IPS-18a (cell line): ENCODE measurements around the gene SYT7.
A peak's percentile ranks its signal among the peaks of the same experiment; 100 is the strongest.

Source experiments
- H3K27ac ChIP-seq: one replicate; pipeline ENCODE4 v1.5.1; 2013; ENCODE audit warnings: low read length
- H3K27me3 ChIP-seq: one replicate; pipeline ENCODE4 v1.6.1; 2013; ENCODE audit warnings: mild to moderate bottlenecking, low read length; ENCODE audit not compliant: control insufficient read depth, insufficient read depth
- H3K36me3 ChIP-seq: one replicate; pipeline ENCODE4 v1.6.1; 2013; ENCODE audit warnings: low read depth, low read length; ENCODE audit not compliant: control insufficient read depth
- H3K4me1 ChIP-seq: one replicate; pipeline ENCODE4 v1.6.1; 2013; ENCODE audit warnings: low read depth, low read length; ENCODE audit not compliant: control insufficient read depth
- H3K4me3 ChIP-seq: one replicate; pipeline ENCODE4 v1.5.1; 2013; ENCODE audit warnings: low read length
- H3K9ac ChIP-seq: one replicate; pipeline ENCODE4 v1.6.1; 2013; ENCODE audit warnings: mild to moderate bottlenecking, low read length, moderate library complexity
- H3K9me3 ChIP-seq: one replicate; pipeline ENCODE4 v1.6.1; 2013; ENCODE audit warnings: low read depth, low read length; ENCODE audit not compliant: control insufficient read depth

SYT7 gene, protein sequence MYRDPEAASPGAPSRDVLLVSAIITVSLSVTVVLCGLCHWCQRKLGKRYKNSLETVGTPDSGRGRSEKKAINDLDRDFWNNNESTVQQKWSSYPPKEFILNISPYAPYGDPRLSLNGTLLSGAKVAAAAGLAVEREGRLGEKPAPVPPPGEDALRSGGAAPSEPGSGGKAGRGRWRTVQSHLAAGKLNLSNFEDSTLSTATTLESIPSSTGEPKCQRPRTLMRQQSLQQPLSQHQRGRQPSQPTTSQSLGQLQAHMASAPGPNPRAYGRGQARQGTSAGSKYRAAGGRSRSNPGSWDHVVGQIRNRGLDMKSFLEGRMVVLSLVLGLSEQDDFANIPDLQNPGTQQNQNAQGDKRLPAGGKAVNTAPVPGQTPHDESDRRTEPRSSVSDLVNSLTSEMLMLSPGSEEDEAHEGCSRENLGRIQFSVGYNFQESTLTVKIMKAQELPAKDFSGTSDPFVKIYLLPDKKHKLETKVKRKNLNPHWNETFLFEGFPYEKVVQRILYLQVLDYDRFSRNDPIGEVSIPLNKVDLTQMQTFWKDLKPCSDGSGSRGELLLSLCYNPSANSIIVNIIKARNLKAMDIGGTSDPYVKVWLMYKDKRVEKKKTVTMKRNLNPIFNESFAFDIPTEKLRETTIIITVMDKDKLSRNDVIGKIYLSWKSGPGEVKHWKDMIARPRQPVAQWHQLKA

DNA sequence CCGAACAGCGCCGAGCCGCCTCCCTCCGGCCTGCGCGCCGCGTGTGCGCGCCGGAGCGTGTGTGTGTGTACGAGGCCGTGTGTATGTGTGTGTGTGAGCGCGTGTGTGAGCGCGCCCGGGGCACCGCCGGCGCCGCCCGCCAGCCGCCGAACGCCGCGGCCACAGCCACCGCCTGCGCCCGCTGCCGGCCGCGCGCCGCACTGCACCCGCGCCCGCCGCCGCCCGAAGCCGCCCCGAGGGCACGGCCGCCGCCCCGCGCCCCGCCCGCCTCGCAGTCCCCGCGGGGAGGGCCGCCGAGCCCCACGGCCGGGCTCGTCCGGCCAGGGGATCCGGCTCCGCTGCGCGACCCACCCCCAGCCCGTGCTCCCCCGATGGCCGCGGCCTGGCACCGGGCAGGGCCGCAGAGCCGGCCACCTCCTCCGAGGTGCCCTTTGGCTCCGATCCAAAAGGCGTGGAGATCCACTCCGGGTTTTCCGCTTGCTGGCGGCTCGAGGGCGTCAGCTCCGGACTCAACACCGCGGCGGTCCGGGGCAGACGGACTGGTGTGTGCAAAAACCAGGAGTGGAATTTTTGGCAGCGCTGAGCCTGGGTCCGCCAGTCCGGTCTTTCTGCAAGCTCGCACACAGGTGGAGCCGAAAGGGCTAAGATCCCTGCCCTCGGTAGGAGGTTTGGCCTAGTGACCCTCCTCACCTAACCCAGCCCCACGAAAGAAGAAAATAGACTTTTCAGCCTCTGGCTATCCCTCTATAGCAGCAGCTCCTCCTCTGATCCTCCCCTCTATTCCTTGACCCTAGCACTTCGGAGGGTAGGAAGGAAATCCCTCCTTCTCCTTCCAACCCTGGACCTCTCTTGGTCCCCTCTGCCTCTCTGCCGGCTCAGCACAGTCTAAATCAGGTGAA, at the start of gene SYT7:
TSS of gene SYT7 (minus strand) at position 47 of the 899 bp plus-strand sequence. CDS start 256 bp downstream, outside the sequence.
- Histone ChIP-seq H3K36me3 (no peaks in the 10 kb centered on the region), H3K9me3 (no peaks in the 10 kb centered on the region), H3K4me3 (peak within 1 kb of the TSS; percentile 58), H3K27ac (no peak within 1 kb of the TSS), H3K9ac (no peak within 1 kb of the TSS), H3K27me3 (peaks cover 48% of the 10 kb centered on the region), H3K4me1 (peaks cover 22% of the 10 kb centered on the region)

DNA sequence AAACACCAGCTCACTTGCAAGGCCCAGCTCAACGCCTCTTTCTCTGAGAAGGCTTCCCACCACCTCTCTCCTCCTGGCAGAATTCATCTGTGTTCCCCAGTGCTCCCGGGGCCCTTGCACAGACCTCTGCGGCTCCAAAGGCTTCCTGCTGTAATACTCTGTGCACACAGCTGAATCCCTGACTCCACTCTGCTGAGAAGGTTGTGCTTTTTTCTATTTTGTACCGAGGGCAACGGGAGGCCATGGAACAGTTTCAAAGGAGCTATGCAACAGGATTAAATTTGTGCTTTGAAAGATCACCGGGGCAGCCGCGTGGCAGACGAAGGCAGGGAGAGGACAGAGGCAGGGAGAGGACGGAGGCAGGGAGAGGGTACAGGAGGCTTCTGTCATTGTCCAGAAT, 49.2 kb upstream of the SYT7 start:
- H3K4me1 ChIP-seq = peaks cover 19% of the 10 kb centered on the region

GRCh38 chr11:61629082-61629833, 48.4 kb upstream of the SYT7 start:
- Histone ChIP-seq H3K27me3 (no peaks in the 10 kb centered on the region), H3K27ac (no peak overlapping the region), H3K9ac (no peak overlapping the region), H3K36me3 (no peaks in the 10 kb centered on the region), H3K4me3 (no peak overlapping the region), H3K9me3 (no peaks in the 10 kb centered on the region), H3K4me1 (peaks cover 19% of the 10 kb centered on the region)

More for the DNA sequence above, 49.2 kb upstream of the SYT7 start:
- no peaks in the 10 kb centered on the region for H3K36me3 ChIP-seq
- no peak overlapping the region for H3K9ac ChIP-seq
- no peak overlapping the region for H3K27ac ChIP-seq
- no peak overlapping the region for H3K4me3 ChIP-seq
- no peaks in the 10 kb centered on the region for H3K27me3 ChIP-seq
- no peaks in the 10 kb centered on the region for H3K9me3 ChIP-seq

GRCh38 chr11:61628662-61628970, 47.7 kb upstream of the SYT7 start:
- no peak overlapping the region for H3K4me3 ChIP-seq
- no peaks in the 10 kb centered on the region for H3K27me3 ChIP-seq
- H3K4me1 ChIP-seq = peaks cover 19% of the 10 kb centered on the region
- no peaks in the 10 kb centered on the region for H3K36me3 ChIP-seq
- H3K27ac ChIP-seq = no peak overlapping the region
- no peaks in the 10 kb centered on the region for H3K9me3 ChIP-seq
- H3K9ac ChIP-seq = no peak overlapping the region

- Histone ChIP-seq H3K27ac (no peak overlapping the region), H3K4me3 (no peak overlapping the region), H3K9ac (no peak overlapping the region), H3K4me1 (peaks cover 19% of the 10 kb centered on the region), H3K9me3 (no peaks in the 10 kb centered on the region), H3K27me3 (no peaks in the 10 kb centered on the region), H3K36me3 (no peaks in the 10 kb centered on the region)
These were observed 47.2 kb upstream of the SYT7 start for GRCh38 chr11:61627850-61628661.

GRCh38 chr11:61626580-61627380, 45.9 kb upstream of the SYT7 start:
- Histone ChIP-seq H3K4me1 (peaks cover 14% of the 10 kb centered on the region), H3K36me3 (no peaks in the 10 kb centered on the region), H3K9ac (peak overlapping the region; percentile 19), H3K27ac (no peak overlapping the region), H3K4me3 (no peak overlapping the region), H3K9me3 (no peaks in the 10 kb centered on the region), H3K27me3 (no peaks in the 10 kb centered on the region)

GRCh38 chr11:61625525-61625924, 44.6 kb upstream of the SYT7 start:
- Histone ChIP-seq H3K9me3 (no peaks in the 10 kb centered on the region), H3K36me3 (no peaks in the 10 kb centered on the region), H3K4me1 (peaks cover 14% of the 10 kb centered on the region), H3K4me3 (no peak overlapping the region), H3K27ac (no peak overlapping the region), H3K27me3 (no peaks in the 10 kb centered on the region), H3K9ac (no peak overlapping the region)

DNA sequence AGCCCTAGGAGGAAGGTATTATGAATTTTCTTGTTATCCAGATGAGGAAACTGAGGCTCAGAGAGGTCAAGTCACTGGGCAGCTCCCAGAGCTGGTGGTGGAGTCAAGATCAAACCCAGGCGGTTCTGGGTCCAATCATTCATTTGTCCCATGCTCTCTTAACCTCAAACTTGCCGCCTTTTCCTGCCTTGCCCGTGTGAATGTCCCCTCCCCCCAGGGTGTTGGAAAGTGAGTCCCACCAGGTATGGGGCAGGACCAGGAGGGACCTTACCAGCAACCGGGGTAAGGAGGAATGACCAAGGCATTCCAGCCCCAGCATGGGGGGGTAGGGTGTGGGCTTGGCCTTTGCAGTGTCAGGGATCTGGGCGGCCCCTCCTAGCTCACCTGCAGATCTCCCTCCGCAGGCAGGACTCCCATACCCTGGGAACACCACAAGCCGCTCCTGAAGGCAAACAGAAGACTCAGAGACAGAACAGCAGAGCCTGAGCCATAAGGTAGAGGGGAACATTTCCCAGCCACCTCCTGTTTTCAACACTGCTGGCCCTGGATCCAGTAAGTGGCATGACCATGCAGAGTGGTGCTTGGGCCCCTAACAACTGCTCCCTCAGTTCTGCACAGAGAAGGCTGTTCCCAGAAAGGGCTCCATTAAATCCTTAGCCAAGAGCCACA, 41.2 kb upstream of the SYT7 start:
- Histone ChIP-seq H3K4me1 (peaks cover 4% of the 10 kb centered on the region), H3K4me3 (no peak overlapping the region), H3K27ac (no peak overlapping the region), H3K9ac (no peak overlapping the region), H3K27me3 (no peaks in the 10 kb centered on the region), H3K36me3 (no peaks in the 10 kb centered on the region), H3K9me3 (no peaks in the 10 kb centered on the region)

DNA sequence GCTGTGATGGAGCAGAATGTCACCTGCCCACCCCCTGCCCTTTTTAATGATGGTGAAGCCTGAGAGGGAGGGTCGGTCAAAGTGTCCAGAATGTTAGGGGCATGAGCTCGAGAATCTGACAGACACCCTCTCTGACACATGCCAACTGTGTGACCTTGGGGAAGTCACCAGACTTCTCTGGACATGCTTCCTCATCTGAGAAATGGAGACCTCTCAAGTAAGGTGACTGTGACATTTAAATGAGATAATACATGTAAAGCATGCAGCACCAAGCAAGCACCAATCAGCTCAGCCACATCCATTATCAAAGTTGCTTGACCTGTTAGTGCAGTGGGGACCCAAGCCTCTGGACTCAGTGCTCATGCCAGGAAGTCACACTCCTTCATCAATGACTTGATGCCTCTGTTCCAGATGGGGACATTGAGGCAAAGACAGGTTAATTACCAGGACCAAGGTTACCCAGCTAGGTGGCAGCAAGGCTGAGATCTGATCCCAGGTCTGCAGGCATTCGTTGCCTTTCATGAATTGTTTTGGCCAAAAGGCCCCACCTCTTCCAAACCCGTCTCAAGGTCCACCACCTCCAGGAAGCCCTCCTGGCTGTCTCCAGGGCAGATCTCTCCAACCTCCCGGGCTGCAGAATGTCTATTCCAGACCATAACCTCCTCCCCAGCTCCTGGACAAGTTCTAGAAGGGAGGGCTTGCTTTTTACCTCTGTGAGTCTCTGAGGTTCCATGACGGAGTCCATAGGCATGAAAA, 38.8 kb upstream of the SYT7 start:
- no peak overlapping the region for H3K9ac ChIP-seq
- no peak overlapping the region for H3K4me3 ChIP-seq
- no peaks in the 10 kb centered on the region for H3K9me3 ChIP-seq
- H3K36me3 ChIP-seq = no peaks in the 10 kb centered on the region
- no peaks in the 10 kb centered on the region for H3K4me1 ChIP-seq
- no peak overlapping the region for H3K27ac ChIP-seq
- no peaks in the 10 kb centered on the region for H3K27me3 ChIP-seq
